ENCODE results near the gene ADCY5.

Gene ADCY5

GRCh38 chr3:123320221-123320620 is 128.7 kb downstream of the ADCY5 start:
- DNase-seq = no peak

- no peak for DNase-seq
These were observed 129.1 kb downstream of the ADCY5 start for GRCh38 chr3:123319760-123320159.

GRCh38 chr3:123318374-123318773 is 130.5 kb downstream of the ADCY5 start:
- no peak for DNase-seq

DNA sequence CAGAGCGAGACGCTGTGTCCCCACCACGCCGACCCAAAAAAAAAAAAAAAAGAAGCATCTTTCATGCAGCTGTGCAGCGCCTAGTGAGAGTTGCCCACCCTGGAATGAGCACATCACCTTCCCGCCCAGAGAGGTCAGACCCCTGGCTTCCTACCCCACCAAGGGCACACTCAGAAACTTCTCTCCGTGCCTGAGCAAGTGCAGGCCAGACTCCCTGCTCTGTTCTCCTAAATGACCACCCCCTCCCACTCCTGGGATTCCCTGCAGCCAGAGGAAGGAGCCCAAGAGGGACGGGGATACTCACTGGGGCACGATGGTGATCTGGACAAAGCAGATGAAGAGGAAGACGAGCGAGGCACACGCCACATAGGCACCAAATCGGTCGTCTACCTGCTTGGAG is 131.2 kb downstream of the ADCY5 start:
- no peak for DNase-seq

DNA sequence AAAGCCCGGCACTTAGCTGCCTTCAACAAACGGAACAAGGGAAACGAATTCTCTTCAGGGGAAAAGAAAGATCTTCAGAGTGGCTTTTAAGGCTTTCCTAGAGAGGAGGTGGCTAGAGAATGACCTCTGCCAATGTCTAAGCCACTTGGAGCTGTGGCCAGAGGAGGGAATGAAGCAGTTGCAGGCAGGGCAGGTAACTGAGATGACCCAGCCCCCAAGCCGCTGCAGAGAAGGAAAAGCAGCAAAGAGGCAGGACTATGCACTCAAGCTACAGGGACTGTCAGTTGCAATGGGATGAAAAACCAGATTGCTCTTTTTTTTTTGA is 133.7 kb downstream of the ADCY5 start:
- DNase-seq = no peak

DNA sequence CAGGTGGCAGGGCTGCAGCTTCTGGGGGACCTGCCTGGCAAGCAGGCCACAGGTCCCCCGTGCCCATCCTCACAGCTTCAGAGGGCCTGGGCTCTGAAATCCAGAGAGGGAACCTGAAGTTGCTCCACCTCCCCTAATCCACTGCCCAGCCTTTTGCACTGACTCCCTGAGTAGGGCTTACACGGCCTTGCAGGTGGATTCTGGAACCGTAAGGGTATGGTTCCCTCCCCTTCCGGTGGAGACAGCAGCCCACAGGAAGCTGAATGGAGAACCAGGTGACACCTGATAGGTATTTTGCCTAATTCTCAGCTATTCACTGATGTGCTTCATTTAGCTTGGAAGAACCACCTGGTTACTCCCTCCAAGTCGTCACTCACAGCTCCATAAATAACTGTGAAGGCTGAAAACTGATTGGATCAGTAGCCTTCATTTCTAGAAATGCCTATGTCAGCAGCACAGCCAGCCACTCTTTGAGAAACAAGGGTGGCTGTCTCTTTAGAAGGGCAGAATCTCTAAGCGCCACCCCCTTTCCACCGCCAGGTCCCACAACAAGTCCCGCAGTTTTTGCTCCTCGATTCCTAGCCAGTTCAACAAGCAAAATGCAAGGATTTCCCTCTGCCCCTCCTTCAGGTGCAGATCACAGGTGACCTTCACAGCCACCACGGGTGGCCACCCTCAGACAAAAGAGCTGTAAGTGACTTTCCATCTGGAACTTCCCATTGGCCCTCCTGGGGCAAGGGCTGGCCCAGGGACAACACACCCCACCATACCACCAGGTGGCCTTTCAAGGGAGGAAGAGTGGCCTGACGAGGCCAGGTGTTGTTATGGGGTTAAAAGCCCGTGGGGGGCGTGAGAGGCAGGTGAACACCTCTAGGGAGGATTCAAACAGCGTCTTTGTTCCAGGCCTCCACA is 134.3 kb downstream of the ADCY5 start:
- DNase-seq = no peak

GRCh38 chr3:123313889-123314288 is 135.0 kb downstream of the ADCY5 start:
- DNase-seq = no peak

GRCh38 chr3:123312331-123313265 is 136.3 kb downstream of the ADCY5 start:
- no peak for DNase-seq

DNA sequence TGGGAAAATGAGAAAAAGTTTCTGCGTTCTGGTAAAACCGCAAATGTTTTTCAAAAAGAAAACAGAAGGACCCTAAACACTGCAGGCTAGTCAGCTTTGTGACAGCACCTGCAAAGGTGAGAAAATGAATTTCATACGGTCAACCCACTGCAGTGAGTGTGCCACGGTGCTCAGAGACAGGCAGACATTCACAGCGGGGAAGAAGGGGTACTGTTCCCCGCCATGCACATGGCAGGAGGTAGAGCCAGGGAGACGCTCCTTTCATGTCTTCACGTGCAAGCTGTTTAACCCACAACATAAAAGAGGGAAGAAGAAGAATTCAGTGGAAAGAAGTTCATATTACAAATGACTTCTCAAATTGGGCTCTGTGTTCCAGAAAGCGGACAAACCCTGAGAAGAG is 137.7 kb downstream of the ADCY5 start:
- no peak for DNase-seq

- DNase-seq = no peak
These were observed 138.1 kb downstream of the ADCY5 start for GRCh38 chr3:123310741-123311140.

DNA sequence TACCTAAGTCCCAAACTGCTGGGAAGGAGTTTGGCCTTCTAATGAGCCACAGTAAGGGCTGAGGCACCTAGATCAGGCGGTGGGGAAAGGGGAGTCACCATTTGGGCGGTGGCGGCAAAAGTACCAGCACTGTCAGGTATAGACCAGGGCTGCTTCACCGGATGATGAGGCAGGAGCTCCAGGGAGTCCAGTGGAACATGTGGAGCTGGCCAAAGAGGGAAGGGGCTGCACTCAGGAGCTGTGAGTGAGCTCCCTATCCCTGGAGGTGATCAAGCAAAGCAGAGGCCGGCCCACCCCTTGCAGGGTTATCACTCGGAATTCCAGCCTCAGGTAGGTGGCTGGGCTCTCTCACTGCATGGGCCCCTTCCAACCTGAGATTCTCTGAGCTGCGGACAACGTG is 138.7 kb downstream of the ADCY5 start:
- DNase-seq = no peak

DNA sequence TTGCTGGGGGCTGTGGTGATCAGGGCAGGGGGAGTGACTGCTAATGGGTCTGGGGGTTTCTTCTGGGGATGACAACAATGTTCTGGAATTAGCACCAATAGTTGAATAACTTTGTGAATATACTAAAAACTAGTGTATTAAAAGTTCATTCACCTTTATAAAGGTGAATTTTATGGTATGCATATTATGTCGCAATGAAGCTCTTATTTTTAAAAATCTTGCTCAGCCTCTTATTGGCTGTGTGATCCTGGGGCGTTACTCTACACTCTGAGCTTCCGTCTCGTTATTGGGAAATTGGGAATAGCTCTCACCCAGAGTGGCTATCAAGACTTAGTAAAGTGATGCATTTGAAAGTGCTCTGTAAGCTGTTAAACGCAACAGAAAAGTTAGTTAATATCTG is 141.8 kb downstream of the ADCY5 start:
- no peak for DNase-seq

DNA sequence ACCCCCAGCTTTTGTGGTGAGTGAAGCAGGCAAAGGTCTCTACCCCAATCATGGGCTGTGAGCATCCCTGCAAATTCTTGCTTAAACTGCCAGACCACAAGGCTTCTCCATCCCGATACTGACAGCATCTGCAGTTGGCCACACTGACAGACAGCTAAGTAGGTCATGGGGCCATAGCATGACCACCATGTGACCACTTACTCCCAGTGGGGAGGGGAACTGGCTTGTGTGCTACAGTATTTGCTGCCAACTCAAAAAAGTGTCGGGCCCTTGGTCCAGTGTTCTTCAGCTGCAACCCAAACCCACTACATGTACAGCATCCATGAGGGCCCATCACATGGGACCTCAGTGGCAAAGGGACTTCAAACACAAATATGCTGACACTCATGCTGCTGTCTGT is 143.7 kb downstream of the ADCY5 start:
- no peak for DNase-seq

DNA sequence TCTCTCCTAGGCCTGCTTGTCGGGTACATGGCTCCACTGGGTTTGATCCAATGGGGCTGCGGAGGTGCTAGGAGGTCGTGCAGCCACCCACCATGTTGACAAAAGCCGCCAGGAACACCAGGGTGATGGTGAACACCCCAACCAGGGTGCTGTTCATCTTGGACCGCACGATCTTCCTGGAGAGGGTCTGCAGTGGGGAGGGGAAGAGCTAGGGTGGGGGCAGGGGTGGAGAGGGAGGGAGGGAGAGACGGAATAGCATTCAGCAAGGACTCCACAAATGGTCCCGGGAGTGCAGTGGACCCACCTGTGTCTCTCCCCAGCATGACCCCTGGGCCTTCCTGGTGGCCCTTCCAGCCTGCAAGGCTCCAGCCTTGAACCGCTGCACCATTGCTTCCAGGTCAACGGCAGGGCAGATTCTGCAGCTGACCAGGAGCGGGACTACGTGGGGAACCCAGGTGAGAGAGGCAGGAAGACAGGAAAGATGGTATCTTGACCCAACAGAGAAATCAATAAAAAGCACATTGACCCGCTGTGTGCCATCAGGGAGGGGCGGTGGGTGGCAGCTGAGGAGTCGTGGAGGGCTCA is 144.8 kb downstream of the ADCY5 start:
- DNase-seq = no peak

DNA sequence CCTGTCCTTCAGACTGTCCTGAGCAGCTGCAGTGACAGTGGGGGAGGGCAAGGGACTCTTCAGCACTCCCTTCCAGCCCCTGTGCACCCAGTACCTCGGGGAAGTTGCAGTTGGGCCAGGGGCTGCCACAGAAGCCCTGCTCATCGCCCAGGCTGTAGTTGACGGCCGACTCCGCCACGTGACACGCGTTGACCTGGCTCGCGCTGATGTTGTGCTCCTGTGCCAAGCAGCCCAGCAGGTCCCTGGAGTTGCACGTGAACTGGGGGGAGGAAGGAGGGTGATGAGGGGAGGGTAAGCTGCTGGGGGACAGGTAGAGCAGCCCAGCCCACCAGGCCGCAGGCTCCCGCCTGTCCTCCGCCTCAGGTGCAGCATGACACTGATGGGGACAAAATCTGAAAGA is 145.9 kb downstream of the ADCY5 start:
- no peak for DNase-seq

DNA sequence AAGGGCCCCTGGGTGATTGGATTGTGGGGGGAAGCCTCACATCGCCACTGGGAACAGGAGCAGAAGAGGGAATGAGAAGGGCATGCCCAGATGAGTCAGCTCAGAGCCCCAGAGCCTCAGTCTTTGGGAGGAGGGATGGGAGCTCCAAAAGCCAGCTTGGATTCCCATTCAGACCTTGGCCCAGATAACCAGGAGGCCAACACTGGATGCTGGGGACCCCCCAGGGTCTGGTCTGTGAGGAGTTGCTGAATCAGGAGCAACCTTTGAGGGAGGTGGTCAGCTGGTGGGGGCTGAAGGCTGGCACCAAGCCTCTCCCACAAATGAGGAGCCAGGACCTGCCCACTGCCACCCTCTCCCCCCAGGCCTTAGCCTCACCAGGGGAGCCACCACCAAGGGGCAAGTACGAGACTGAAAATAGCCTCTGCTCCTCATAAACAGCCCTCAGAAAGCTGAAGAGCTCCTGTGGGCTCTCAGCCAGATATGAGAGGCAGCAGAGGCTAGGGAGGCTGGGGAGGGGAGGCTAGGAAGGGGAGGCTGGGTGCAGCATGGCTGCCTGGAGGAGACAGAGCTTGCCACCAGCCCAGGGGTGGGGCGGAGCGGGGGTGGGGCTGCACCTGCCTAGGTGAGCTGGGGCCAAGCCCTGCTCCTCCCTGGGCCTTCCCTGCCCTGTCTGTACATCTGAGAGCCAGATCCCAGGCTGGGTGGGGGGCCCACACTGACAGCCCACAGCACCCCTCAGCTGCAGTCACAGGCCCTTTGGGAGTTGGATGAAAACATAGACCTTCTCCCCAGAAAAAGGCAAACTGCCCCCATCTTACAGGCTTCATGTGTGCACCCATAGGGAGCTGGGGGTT is 147.3 kb downstream of the ADCY5 start:
- no peak for DNase-seq

DNA sequence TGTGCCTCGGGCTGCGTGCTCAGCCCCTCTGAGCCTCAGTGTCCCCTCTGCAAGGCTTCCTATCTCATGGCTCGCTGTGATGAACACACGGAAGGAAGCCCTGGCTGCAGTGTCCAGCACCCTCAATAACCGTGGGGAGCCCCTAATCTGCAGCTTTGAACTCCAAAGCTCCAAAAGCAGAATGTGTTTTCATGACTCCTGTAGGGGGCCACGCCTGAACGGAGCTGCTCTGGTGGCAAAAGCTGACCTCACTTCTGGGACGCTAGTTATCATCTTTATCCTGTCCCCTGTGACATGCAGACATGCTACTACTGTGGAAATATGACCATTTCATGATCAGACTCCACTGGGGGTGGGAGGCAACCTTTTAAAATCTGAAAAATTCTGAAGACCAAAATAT is 148.3 kb downstream of the ADCY5 start:
- DNase-seq = no peak

DNA sequence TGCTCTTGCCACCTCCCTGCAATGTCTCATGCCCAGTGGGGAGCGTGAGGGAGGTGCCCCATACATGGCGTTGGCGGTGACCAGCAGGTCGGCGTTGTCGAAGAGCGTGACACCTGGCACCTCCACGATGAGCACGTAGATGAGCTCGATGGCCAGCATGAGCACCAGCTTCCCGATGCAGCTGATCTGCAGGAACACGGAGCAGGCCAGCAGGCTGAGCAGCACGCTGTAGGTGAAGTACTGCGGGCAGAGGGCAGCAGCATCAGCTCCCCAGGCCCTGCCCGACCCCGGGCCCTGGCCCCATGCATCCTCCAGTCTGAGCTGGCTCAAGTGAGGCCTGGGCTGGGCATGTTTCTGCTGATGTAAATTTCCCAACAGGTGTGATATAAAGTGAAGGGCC is 148.8 kb downstream of the ADCY5 start:
- no peak for DNase-seq

- no peak for DNase-seq
These were observed 149.3 kb downstream of the ADCY5 start for GRCh38 chr3:123299581-123299980.

DNA sequence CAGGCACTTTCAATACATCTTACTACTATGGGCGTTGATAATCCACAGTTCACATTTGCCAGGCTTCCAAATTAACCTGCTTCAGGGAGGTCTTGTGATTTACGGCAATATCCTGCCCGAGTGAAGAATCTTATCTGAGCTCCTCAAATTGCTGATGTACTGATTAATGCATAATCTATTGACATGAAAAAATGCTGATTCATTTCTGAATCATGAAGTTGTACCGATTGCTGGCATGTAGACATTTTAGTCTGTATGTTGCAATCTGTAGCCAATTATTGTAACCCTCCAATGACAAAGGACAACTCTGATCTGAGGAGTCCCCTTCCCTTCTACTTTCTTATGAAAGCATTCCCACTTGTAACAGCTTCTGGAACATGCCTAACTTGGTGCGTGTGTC is 150.0 kb downstream of the ADCY5 start:
- DNase-seq = no peak

DNA sequence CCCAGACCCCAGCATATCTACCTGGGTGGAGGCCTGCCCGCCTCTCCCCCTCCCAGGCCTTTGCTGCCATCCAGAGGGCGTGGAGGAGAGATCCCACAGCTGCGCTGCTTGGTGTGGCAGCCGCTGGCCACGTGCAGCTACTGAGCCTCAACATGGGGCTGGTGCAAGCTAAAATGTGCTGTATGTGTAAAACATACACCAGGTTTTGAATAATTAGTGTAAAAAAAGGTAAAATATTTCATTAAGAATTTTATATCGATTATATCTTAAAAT is 151.3 kb downstream of the ADCY5 start:
- no peak for DNase-seq

GRCh38 chr3:123296836-123297626 is 151.9 kb downstream of the ADCY5 start:
- DNase-seq = no peak
